Tibial artery (tissue), 4 donors: ENCODE measurements around the gene ADAM12.

Source experiments
- DNase-seq, 2 donors: peaks; one replicate each; pipeline ENCODE4 v3.0.0-alpha.2; 2019
- H3K27ac ChIP-seq, 2 donors: fragments of 200-600 bp; sonication (generic) in 1 of 2; 1 replicate in 1 of 2; 2 replicates in 1 of 2; pipeline ENCODE4 v1.5.1; 2018 to 2019; ENCODE audit warnings: mild to moderate bottlenecking in 1 of 2
- H3K27me3 ChIP-seq, 2 donors: fragments of 200-600 bp; sonication (generic) in 1 of 2; one replicate each; pipeline versions ENCODE4 v1.5.1 to v1.6.0; 2016 to 2019
- H3K36me3 ChIP-seq, 3 donors: fragments of 200-600 bp; sonication (generic) in 2 of 3; one replicate each; pipeline ENCODE4 v1.5.1; 2016 to 2019; ENCODE audit warnings: mild to moderate bottlenecking in 2 of 3
- H3K4me1 ChIP-seq, 4 donors: fragments of 200-600 bp; sonication (generic) in 2 of 4; 1 replicate in 3 of 4; 2 replicates in 1 of 4; pipeline ENCODE4 v1.5.1; 2016 to 2019
- H3K4me3 ChIP-seq, 2 donors: fragments of 200-600 bp; sonication (generic) in 1 of 2; 1 replicate in 1 of 2; 2 replicates in 1 of 2; pipeline ENCODE4 v1.5.1; 2018 to 2019; ENCODE audit warnings: mild to moderate bottlenecking in 2 of 2
- H3K9me3 ChIP-seq, 3 donors: fragments of 200-600 bp; sonication (generic) in 1 of 3; one replicate each; pipeline ENCODE4 v1.5.1; 2016 to 2019
- intact Hi-C: fragments of 100-400 bp; cut with DNase I; formaldehyde crosslinking; loops from one replicate; pipeline ENCODE4 v1.15.0; 2023; ENCODE audit warnings: low total_unique reads
- TF ChIP-seq, protein P1 (sequence below), 2 experiments: fragments of 200-600 bp in 1 of 2; fragments of 450-650 bp in 1 of 2; IDR thresholded peaks; one replicate each; pipeline ENCODE4 v1.5.1; 2017 to 2019; ENCODE audit warnings: antibody characterized with exemption in 2 of 2, mild to moderate bottlenecking in 1 of 2, moderate library complexity in 1 of 2

ADAM12 gene

DNA sequence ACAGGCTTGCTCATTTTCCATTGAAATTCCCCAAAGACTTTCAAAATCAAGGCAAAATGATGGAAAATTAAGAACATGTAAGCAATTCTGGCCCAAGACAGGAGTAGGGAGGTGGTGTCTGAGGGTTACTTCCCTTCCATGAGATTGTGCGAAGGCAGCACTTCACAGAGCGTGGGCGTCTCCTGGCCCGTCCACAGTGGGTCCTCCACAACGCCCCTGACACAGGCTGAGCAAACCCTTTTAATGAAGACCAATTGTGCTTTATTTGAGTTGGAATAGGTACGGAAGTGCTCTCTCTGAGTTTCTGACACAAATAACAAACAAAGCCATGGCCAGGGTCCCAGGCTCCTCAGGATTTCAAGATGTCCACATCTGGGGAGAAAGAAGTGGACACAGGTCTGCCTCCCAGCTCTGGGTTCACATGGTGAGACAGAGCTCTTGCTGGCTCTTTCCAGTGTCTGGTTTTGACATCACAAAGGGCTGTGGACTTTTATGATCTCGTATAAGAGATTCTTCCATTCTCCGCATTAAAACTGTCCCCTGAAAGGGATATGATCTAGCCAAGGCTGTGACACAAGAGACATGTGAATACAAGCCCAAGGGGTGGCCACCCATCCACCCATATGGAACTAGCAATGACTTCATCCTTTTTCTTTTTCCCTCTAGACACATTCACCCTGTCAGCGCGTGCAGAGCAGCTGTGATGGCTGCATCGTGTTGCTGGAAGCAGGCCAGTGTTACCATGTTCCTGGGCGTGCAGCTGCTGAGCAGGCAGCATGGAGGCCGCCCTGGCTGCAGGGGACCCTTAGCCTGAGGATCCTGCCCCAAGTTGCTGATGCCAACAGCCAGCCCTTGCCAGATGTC is 145.6 kb downstream of the ADAM12 start:
- Histone ChIP-seq H3K4me1 (peaks cover 0 to 22% (median 4%) of the 10 kb centered on the region in 4 donors), H3K4me3 (no peak overlapping the region), H3K27ac (no peak overlapping the region), H3K9me3 (no peaks in the 10 kb centered on the region), H3K36me3 (no peaks in the 10 kb centered on the region), H3K27me3 (no peaks in the 10 kb centered on the region)
- TF ChIP-seq, protein P1, sequence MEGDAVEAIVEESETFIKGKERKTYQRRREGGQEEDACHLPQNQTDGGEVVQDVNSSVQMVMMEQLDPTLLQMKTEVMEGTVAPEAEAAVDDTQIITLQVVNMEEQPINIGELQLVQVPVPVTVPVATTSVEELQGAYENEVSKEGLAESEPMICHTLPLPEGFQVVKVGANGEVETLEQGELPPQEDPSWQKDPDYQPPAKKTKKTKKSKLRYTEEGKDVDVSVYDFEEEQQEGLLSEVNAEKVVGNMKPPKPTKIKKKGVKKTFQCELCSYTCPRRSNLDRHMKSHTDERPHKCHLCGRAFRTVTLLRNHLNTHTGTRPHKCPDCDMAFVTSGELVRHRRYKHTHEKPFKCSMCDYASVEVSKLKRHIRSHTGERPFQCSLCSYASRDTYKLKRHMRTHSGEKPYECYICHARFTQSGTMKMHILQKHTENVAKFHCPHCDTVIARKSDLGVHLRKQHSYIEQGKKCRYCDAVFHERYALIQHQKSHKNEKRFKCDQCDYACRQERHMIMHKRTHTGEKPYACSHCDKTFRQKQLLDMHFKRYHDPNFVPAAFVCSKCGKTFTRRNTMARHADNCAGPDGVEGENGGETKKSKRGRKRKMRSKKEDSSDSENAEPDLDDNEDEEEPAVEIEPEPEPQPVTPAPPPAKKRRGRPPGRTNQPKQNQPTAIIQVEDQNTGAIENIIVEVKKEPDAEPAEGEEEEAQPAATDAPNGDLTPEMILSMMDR (IDR thresholded peaks at IDR 0.05): no peak
- intact Hi-C loops: no loop called here
- DNase-seq: no peak

DNA sequence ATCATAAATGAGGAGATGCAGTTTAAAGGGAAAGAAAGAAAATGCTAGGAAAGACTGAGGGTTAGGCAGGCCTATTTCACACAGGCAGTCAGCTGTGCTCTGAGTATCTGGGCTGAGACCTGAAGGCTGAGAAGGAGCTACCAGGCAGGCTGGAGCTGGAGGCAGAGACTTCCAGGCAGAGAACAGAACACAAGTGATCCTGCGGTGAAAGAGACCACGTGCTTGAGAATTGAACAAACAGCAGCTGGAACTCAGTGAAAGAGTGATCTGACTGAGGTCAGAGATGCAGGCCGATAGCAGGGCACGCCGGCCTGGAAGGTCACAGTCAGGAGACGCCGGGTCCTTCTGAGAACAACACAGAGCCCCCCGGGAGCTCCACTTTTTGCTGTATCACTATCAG is 147.8 kb downstream of the ADAM12 start:
- DNase-seq: no peak
- no peak overlapping the region for H3K27ac ChIP-seq
- H3K27me3 ChIP-seq: no peaks in the 10 kb centered on the region
- H3K4me1 ChIP-seq: peaks cover 0 to 14% (median 2%) of the 10 kb centered on the region in 4 donors
- no peak overlapping the region for H3K4me3 ChIP-seq
- no peaks in the 10 kb centered on the region for H3K36me3 ChIP-seq
- H3K9me3 ChIP-seq: no peaks in the 10 kb centered on the region
- TF ChIP-seq, protein P1 (IDR thresholded peaks at IDR 0.05): no peak
- intact Hi-C loops: no loop called here

DNA sequence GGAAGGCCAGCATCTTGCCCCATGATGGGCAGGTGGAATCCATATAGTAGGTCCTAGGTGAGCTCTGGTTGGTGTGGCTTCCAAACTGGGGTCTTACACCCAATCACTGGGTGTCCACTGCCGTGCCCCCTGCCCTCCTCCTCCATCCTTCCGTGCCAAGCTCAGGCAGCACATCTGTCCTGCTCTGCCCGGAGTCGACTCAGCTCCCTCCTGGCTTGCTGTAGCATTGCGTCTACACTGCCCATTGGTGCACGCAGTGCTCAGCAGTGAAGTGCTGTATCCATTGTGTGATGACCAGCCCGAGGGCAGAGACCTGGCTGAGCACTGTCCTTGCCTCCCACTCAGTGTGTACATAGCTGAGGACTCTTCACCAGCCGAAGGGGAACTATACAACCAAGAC is 148.4 kb downstream of the ADAM12 start:
- Histone ChIP-seq H3K9me3 (no peaks in the 10 kb centered on the region), H3K4me1 (peaks cover 0 to 14% (median 2%) of the 10 kb centered on the region in 4 donors), H3K4me3 (no peak overlapping the region), H3K27me3 (no peaks in the 10 kb centered on the region), H3K36me3 (no peaks in the 10 kb centered on the region), H3K27ac (no peak overlapping the region)
- TF ChIP-seq, protein P1 (IDR thresholded peaks at IDR 0.05): no peak
- intact Hi-C loops: no loop called here
- DNase-seq: no peak

DNA sequence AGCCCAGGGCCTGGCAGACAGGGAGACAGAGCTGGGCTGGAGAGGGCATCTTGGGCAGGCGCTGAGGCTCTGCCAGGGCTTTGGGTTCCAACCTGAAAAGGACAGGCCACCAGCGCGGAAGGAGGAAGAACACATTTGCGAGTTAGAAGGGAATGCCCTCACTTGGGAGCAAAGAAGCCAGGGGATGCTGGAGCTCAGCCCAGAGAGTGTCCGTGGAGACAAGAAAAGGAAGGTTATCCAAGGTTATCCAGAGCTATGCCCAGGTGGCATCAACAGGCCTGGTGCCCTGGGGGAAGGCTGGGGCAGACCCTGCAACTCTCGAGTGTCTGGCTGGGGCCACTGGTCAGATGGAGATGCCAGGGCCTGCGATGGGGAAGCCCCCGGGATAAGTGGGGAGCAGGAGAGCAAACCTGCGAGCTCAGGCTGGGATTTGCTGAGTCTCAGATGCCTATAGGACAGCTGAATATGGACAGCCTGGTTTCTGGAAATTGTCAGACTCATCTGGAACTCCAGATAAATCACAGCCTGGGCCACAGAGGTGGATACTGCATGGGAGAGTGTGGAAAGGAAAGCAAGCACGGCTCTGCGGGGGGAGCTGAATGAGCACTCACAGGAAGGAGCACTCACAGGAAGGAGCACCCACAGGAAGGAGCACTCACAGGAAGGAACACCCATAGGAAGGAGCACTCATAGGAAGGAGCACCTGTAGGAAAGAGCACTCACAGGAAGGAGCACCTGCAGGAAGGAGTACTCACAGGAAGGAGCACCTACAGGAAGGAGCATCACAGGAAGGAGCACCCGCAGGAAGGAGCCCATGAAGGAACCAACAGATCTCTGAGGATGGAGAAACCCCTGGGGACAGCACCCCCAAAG is 152.1 kb downstream of the ADAM12 start:
- intact Hi-C loops: no loop called here
- no peaks in the 10 kb centered on the region for H3K9me3 ChIP-seq
- H3K27ac ChIP-seq: no peak overlapping the region
- no peaks in the 10 kb centered on the region for H3K27me3 ChIP-seq
- H3K4me1 ChIP-seq: no peaks in the 10 kb centered on the region
- DNase-seq: no peak
- TF ChIP-seq, protein P1 (IDR thresholded peaks at IDR 0.05): no peak
- no peak overlapping the region for H3K4me3 ChIP-seq
- no peaks in the 10 kb centered on the region for H3K36me3 ChIP-seq

DNA sequence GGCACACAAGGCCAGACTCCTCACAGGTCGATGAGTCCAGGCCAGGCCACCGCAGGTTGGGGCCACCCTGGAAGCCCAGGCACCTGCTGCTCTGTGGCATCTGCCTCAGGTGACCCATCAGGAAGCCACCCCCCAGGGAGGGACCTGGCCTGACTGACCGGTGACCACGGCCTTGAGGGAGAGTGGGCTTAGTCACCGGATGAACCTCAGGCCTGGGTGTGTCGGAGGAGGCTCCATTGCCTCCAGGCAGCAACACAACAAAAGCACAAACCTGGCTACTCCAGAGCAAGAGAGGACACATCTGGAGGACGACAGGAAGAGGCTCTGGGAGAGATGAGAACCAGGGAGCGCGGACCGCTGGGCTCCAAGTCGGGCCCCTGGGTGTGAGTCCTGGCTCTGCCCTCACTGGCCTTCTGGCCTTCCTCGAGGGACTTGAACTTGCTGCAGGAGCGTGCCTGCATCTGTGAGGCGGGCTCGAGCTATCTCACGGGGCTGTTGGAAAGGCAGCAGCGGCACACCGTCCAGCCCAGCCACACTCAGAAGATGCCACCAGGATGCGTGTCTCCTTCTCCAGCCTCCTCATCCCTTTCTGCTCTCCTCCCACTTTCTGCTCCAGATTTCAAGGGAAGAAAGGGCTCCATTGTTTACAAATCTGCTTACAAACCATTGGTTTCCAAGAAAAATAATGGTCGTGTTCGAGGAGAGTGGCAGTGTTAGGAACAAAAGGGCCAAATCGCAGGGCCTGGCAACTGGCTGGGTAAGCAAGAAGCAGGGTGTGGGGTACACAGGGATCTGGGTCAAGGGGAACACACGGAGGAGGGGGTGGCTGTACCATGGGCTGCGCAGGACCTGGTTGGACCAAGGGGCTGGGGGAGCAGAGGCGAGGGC is 152.9 kb downstream of the ADAM12 start:
- TF ChIP-seq, protein P1 (IDR thresholded peaks at IDR 0.05): no peak
- Histone ChIP-seq H3K9me3 (no peaks in the 10 kb centered on the region), H3K27me3 (no peaks in the 10 kb centered on the region), H3K27ac (no peak overlapping the region), H3K4me3 (no peak overlapping the region), H3K4me1 (no peaks in the 10 kb centered on the region), H3K36me3 (no peaks in the 10 kb centered on the region)
- DNase-seq: no peak
- intact Hi-C loops: no loop called here
